Epithelial cell of proximal tubule (primary cell): ENCODE results near the gene UBE3C. TPM values are rescaled to one million over a fixed set of nuclear protein-coding genes. Genes with fewer than 3 reads are reported as not detected.

Experiments used
- DNase-seq: peaks from one replicate; pipeline ENCODE4 v3.0.0-alpha.2; 2011; ENCODE audit warnings: low read depth
- H3K4me3 ChIP-seq: 2 replicates; pipeline ENCODE4 v1.5.1; 2011; ENCODE audit warnings: low read depth, mild to moderate bottlenecking, low read length
- total RNA-seq: library from RNA; depleted of rRNA; stranded (reverse); fragments of >200 nt; gene quantifications from 2 replicates; pipeline ENCODE4 v1.2.3, GENCODE V29; 2015
- TF ChIP-seq, protein P1 (sequence below): conservative IDR thresholded peaks from 2 replicates; pipeline ENCODE4 v1.5.1; 2012; ENCODE audit warnings: low read depth, mild to moderate bottlenecking, low read length

UBE3C gene
- total RNA-seq, 1 donor from 2014 or later, result 42.3 TPM

DNA sequence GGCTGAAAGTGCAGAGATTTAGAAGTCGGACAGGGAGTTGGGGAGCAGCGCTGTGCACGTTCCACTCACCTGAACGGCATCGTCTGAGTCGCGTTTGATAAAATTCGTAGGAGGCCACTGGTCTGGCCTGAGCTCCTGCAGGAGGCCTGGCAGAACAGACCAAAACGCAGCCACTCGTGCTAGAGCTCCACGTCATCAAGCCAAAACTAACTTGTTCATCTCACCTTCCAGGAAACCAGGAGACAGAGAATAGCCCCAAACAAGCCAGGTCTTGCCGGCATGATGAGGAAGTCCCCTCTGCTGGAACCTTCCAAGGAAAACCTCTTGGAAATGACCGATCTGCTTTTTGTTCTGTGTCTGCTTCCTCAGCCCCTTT lies 154.7 kb downstream of the UBE3C start:
- H3K4me3 ChIP-seq, result no peak overlapping the region
- no peak for DNase-seq
- TF ChIP-seq, protein P1, sequence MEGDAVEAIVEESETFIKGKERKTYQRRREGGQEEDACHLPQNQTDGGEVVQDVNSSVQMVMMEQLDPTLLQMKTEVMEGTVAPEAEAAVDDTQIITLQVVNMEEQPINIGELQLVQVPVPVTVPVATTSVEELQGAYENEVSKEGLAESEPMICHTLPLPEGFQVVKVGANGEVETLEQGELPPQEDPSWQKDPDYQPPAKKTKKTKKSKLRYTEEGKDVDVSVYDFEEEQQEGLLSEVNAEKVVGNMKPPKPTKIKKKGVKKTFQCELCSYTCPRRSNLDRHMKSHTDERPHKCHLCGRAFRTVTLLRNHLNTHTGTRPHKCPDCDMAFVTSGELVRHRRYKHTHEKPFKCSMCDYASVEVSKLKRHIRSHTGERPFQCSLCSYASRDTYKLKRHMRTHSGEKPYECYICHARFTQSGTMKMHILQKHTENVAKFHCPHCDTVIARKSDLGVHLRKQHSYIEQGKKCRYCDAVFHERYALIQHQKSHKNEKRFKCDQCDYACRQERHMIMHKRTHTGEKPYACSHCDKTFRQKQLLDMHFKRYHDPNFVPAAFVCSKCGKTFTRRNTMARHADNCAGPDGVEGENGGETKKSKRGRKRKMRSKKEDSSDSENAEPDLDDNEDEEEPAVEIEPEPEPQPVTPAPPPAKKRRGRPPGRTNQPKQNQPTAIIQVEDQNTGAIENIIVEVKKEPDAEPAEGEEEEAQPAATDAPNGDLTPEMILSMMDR, result no peak

DNA sequence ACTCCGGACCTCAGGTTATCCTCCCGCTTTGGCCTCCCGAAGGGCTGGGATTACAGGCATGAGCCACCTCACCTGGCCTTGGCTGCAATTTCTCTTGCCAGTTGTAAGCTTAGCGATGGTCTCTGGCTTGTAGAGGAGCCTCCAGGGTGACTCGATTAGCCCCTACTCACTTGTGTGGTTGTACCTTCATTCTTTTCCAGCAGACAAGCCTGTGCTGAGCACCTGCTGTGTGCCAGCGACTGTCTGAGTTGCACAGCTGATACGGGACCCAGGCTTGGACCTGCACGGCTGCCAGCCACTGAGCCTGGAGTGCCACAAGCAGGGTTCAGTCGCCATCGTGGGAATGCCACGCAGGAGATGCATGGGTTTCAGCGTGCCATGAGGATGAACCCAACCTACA lies 156.0 kb downstream of the UBE3C start:
- TF ChIP-seq, protein P1, result no peak

DNA sequence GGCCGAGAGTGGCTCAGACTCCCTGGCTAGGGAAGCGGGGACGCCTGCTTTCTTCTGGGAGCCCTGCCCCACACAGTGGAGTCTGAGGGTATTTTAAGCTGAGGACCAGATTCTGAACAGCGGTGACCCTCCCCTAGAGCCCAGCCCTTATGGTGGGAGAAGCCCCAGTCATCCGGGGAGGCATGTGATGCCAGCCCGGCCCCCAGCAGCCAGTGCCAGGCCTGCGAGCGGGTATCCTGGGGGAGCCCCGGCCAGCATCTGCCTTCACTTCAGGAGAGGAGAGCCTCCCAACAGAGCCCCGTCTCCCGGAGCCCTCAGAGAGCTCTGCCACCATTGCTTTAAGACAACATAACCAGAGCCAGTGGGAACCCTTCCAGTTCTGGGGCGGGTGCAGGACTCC lies 156.6 kb downstream of the UBE3C start:
- no peak overlapping the region for H3K4me3 ChIP-seq
- DNase-seq, result no peak
- TF ChIP-seq, protein P1, result no peak

More for the DNA sequence above, 156.0 kb downstream of the UBE3C start:
- no peak overlapping the region for H3K4me3 ChIP-seq
- no peak for DNase-seq

DNA sequence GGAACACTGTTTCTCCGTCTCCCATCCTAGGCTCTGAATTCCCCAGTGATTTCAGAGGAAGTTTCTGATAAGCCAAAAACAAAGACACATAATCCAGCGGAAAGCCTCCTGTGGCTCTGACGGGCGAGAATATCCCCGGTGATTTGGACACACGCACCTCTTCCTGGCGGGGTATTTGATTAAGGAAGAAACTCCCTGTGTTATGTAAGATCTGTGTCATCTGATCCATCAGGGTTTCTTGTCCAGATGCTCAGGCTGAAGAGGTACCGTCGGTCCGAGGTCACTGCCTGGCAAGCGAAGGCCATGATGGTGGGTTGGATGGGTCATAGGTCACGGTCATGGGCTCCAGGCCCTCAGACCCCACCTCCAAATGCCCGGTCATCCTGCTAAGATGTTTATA lies 158.5 kb downstream of the UBE3C start:
- no peak for DNase-seq
- TF ChIP-seq, protein P1, result no peak
- H3K4me3 ChIP-seq, result no peak overlapping the region

DNA sequence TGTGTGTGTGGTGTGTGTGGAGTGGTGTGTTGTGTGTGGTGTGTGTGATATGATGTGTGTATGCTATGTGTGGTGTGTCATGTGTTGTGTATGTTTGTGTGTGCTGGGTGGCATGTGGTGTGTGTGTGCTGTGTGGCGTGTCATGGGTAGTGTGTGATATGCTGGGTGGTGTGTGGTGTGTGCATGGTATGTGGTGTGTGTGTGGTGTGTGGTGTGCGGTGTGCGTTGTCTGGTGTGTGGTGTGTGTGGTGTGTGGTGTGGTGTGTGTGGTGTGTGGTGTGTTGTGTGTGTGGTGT lies 160.5 kb downstream of the UBE3C start:
- TF ChIP-seq, protein P1, result no peak
- no peak overlapping the region for H3K4me3 ChIP-seq
- DNase-seq, result no peak

DNA sequence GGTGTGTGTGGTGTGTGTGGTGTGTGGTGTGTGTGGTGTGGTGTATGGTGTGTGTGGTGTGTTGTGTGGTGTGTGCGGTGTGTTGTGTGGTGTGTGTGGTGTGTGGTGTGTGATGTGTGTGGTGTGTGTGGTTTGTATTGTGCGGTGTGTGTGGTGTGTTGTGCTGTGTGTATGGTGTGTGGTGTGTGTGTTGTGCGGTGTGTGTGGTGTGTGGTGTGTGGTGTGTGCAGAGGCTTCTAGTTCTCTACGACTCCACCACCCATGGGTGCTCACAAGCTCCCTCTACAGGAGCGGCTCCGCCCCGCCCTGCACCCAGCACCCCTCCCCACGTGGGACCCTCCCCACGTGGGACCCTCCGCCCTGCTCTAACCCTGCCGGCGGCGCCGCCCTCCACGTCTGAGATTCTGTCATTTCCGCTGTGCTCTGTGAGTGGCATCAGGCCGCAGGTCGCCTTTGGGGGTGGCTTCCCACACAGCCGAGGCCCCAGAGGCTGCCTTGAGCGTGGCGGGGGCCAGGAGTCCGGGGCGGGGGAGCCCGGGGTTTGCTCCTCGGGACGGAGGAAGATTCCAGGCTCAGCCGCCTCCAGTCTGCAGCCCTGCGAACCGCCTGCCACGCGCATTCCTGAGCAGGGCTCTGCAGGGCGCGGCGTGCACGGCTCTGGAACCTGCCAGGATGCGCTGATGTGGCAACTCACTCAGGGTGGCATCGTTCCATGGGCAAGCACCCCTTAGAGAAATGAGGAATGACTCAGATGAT lies 161.1 kb downstream of the UBE3C start:
- H3K4me3 ChIP-seq, result no peak overlapping the region

More for the DNA sequence above, 161.1 kb downstream of the UBE3C start:
- TF ChIP-seq, protein P1, result no peak
- DNase-seq, result peak; percentile 9
